Breast epithelium (tissue), 3 donors: Measurements from ENCODE around the gene SYNDIG1.

Source experiments
- CTCF ChIP-seq, 3 donors: fragments of 450-650 bp; IDR thresholded peaks; one replicate each; pipeline ENCODE4 v1.5.1; 2016 to 2017; ENCODE audit warnings: antibody characterized with exemption in 3 of 3, mild to moderate bottlenecking in 3 of 3, moderate library complexity in 3 of 3
- POLR2A ChIP-seq: fragments of 450-650 bp; IDR thresholded peaks from one replicate; pipeline ENCODE4 v1.6.1; 2016; ENCODE audit warnings: antibody characterized with exemption, mild to moderate bottlenecking, moderate library complexity
- POLR2AphosphoS5 ChIP-seq, 3 donors: sonication (generic); formaldehyde crosslinking; IDR thresholded peaks; one replicate each; pipeline ENCODE4 v1.6.1; 2017; ENCODE audit warnings: antibody characterized with exemption in 3 of 3

DNA sequence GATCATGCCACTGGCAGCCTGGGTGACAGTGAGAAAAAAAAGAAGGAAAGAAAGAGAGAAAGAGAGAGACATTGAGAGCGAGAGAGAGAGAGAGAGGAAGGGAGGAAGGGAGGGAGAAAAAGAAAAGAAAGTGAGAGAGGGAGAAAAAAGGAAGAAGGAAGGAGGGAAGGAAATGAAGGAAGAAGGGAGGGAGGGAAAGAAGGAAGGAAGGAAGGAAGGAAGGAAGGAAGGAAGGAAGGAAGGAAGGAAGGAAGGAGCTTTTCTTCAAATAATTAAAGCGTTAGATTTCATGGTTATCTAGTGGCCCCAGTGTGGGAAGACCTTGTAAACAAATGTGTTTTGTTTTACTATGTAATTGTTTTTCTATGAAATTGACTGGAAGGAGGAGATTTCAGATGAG is 170.8 kb downstream of the SYNDIG1 start:
- TF ChIP-seq CTCF (IDR thresholded peaks at IDR 0.05) (no peak), POLR2AphosphoS5 (IDR thresholded peaks at IDR 0.05) (no peak), POLR2A (no peak)
